Nephron progenitor cell (in vitro differentiated cells): Measurements from ENCODE around the gene CCL14.
"Not testable (repeated sequence)": the region's sequence is repeated elsewhere in the genome, so short reads cannot be mapped to it uniquely, and the experiment has no call there.

Source experiments
- DNase-seq: peaks from one replicate; pipeline ENCODE4 v3.0.0; 2021
- H3K27ac Mint-ChIP-seq: 2 replicates; pipeline ENCODE4 v1.8.0; 2021; ENCODE audit warnings: mild to moderate bottlenecking, moderate library complexity, mixed read lengths
- H3K27me3 Mint-ChIP-seq: 2 replicates; pipeline ENCODE4 v1.8.0; 2021; ENCODE audit warnings: mild to moderate bottlenecking, low read depth, mixed read lengths; ENCODE audit not compliant: poor library complexity
- H3K36me3 Mint-ChIP-seq: 2 replicates; pipeline ENCODE4 v1.8.0; 2021; ENCODE audit warnings: low read depth, mixed read lengths
- H3K4me1 Mint-ChIP-seq: 2 replicates; pipeline ENCODE4 v1.8.0; 2021; ENCODE audit warnings: mixed read lengths
- H3K4me3 Mint-ChIP-seq: 2 replicates; pipeline ENCODE4 v1.8.0; 2021; ENCODE audit warnings: mild to moderate bottlenecking, moderate library complexity, mixed read lengths
- H3K9me3 Mint-ChIP-seq: 2 replicates; pipeline ENCODE4 v1.8.0; 2021; ENCODE audit warnings: mild to moderate bottlenecking, moderate library complexity, mixed read lengths
- CTCF ChIP-seq: fragments of 200-600 bp; sonication (generic); IDR thresholded peaks from 2 replicates; pipeline ENCODE4 v1.5.0; 2021; ENCODE audit warnings: antibody characterized with exemption

The CCL14 gene

DNA sequence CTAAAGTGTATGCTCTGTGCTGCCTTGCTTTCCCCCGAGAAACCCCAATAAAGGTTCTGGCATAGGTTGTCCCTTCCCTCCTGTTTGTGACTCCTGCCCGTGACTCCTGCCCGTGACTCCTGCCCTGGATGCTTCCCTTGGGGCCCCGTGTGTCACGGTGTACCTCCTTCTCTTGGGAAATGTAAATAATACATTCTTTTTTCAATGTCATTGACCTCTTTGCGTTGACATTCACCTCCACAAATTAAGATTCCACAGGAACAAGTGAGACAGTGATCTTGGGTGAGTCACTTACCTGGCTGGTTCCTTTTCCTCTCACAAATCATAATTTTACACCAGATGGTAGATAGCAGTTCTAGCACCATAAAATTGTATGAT, 14.2 kb upstream of the CCL14 start:
- no peak overlapping the region for H3K4me3 Mint-ChIP-seq

GRCh38 chr17:35998756-35999155, 12.2 kb upstream of the CCL14 start:
- Mint-ChIP-seq H3K4me1 (peaks cover 13% of the 10 kb centered on the region), H3K36me3 (no peaks in the 10 kb centered on the region), H3K27me3 (peaks cover 32% of the 10 kb centered on the region), H3K27ac (no peak overlapping the region), H3K9me3 (peaks cover 13% of the 10 kb centered on the region), H3K4me3 (no peak overlapping the region)
- no peak for DNase-seq
- no peak for TF ChIP-seq CTCF

More for the DNA sequence above, 14.2 kb upstream of the CCL14 start:
- TF ChIP-seq CTCF: no peak
- H3K27me3 Mint-ChIP-seq: peaks cover 26% of the 10 kb centered on the region
- H3K36me3 Mint-ChIP-seq: no peaks in the 10 kb centered on the region
- peaks cover 24% of the 10 kb centered on the region for H3K4me1 Mint-ChIP-seq
- H3K27ac Mint-ChIP-seq: no peak overlapping the region
- H3K9me3 Mint-ChIP-seq: no peaks in the 10 kb centered on the region
- DNase-seq: no peak

- no peak for TF ChIP-seq CTCF
- peaks cover 32% of the 10 kb centered on the region for H3K27me3 Mint-ChIP-seq
- no peak overlapping the region for H3K27ac Mint-ChIP-seq
- DNase-seq: no peak
- H3K4me3 Mint-ChIP-seq: no peak overlapping the region
- H3K36me3 Mint-ChIP-seq: no peaks in the 10 kb centered on the region
- H3K9me3 Mint-ChIP-seq: peaks cover 16% of the 10 kb centered on the region
- H3K4me1 Mint-ChIP-seq: peaks cover 7% of the 10 kb centered on the region
These were observed 11.6 kb upstream of the CCL14 start for GRCh38 chr17:35998018-35998545.

GRCh38 chr17:35995346-35995745, 8.8 kb upstream of the CCL14 start:
- Mint-ChIP-seq H3K9me3 (peaks cover 19% of the 10 kb centered on the region), H3K27me3 (peaks cover 32% of the 10 kb centered on the region)
- not testable (repeated sequence) for H3K4me1 Mint-ChIP-seq, H3K27ac Mint-ChIP-seq, H3K36me3 Mint-ChIP-seq, H3K4me3 Mint-ChIP-seq, DNase-seq

DNA sequence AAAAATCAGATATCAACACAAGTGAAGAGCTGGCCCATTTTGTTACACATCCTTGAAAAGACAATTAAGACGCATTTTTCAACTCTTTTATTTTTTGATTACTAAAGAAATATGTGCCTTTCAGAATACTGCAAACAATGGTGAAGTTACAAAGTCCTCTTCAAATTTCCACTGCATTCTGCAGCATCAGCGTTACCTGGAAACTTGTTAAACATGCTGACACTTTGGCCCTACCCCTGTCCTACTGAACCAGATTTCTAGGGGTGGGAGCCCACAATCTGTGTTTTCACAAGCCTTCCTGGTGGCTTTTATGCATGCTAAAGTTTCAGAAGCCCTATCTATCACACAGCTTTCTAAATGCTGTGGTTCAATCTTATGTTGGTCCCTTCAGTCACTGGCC, 4.5 kb upstream of the CCL14 start:
- no peaks in the 10 kb centered on the region for H3K36me3 Mint-ChIP-seq
- H3K9me3 Mint-ChIP-seq: peaks cover 25% of the 10 kb centered on the region
- no peaks in the 10 kb centered on the region for H3K4me1 Mint-ChIP-seq
- DNase-seq: no peak
- no peak for TF ChIP-seq CTCF
- no peak overlapping the region for H3K4me3 Mint-ChIP-seq
- H3K27me3 Mint-ChIP-seq: peaks cover 12% of the 10 kb centered on the region
- H3K27ac Mint-ChIP-seq: no peak overlapping the region

DNA sequence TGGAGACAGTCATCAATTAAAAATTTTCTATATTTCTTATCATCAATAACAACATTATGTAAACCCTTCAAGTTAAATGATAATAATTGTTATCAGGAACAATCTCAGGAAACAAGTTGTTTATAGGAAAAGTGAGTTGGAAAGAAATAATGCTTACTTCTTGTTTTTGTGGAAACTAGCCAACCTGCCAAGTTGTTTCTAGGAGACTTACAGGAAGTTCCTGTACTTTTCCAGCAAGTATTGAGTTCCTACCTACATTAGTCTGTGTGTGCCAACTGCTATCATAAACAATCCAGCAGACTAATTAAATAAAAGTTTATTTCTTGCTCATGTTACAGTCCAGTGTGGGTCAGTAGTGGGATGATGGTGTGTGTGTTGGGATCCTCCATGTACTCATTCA, 1.6 kb upstream of the CCL14 start:
- Mint-ChIP-seq H3K9me3 (peaks cover 9% of the 10 kb centered on the region), H3K4me3 (no peak overlapping the region), H3K27ac (no peak overlapping the region), H3K27me3 (peaks cover 13% of the 10 kb centered on the region), H3K4me1 (no peaks in the 10 kb centered on the region), H3K36me3 (no peaks in the 10 kb centered on the region)
- no peak for DNase-seq
- no peak for TF ChIP-seq CTCF
